CD4-positive, CD25-positive, alpha-beta regulatory T cell (primary cell): ENCODE measurements around the gene CHRND. TPM values are rescaled to one million over a fixed set of nuclear protein-coding genes. Genes with fewer than 3 reads are reported as not detected.
A peak's percentile ranks its signal among the peaks of the same experiment; 100 is the strongest.

Experiments
- ATAC-seq, 2 donors: fragments of 150-1000 bp; cut with Tn5 transposase; one replicate each; pipeline ENCODE4 v1.10.0; 2021; ENCODE audit warnings: low read depth in 2 of 2, moderate number of reproducible peaks in 2 of 2, moderate library complexity in 1 of 2
- DNase-seq, 3 donors: peaks; one replicate each; pipeline versions ENCODE4 v3.0.0 to v3.0.0-alpha.2; 2012 to 2022; ENCODE audit warnings: mixed read lengths in 1 of 3
- H3K27ac ChIP-seq: one replicate; pipeline ENCODE4 v1.7.0; 2013; ENCODE audit warnings: mild to moderate bottlenecking, low read length; ENCODE audit not compliant: insufficient read depth, poor library complexity, severe bottlenecking
- H3K27me3 ChIP-seq: one replicate; pipeline ENCODE4 v1.7.0; 2013; ENCODE audit warnings: low read length; ENCODE audit not compliant: control insufficient read depth, insufficient read depth
- H3K36me3 ChIP-seq: one replicate; pipeline ENCODE4 v1.7.0; 2013; ENCODE audit warnings: mild to moderate bottlenecking, low read length, moderate library complexity; ENCODE audit not compliant: control insufficient read depth, insufficient read depth
- H3K4me1 ChIP-seq: 2 replicates; pipeline ENCODE4 v1.7.0; 2013; ENCODE audit warnings: mild to moderate bottlenecking, low read length; ENCODE audit not compliant: insufficient read depth, control insufficient read depth, poor library complexity, severe bottlenecking
- H3K4me3 ChIP-seq: one replicate; pipeline ENCODE4 v1.7.0; 2013; ENCODE audit warnings: low read depth, mild to moderate bottlenecking, low read length, moderate library complexity
- H3K9me3 ChIP-seq, 2 experiments: 1 replicate in 1 of 2; 2 replicates in 1 of 2; pipeline ENCODE4 v1.7.0; 2013; ENCODE audit warnings: low read length in 2 of 2, mild to moderate bottlenecking in 1 of 2, moderate library complexity in 1 of 2; ENCODE audit not compliant: control insufficient read depth in 2 of 2
- H3K27ac Mint-ChIP-seq, 3 donors: one replicate each; pipeline ENCODE4 v1.8.0; 2020 to 2022; ENCODE audit warnings: mild to moderate bottlenecking in 3 of 3, mixed read lengths in 3 of 3, moderate library complexity in 2 of 3
- H3K27me3 Mint-ChIP-seq: one replicate; pipeline ENCODE4 v1.8.0; 2022; ENCODE audit warnings: mild to moderate bottlenecking, mixed read lengths
- H3K36me3 Mint-ChIP-seq: one replicate; pipeline ENCODE4 v1.8.0; 2020; ENCODE audit warnings: mixed read lengths
- H3K4me1 Mint-ChIP-seq, 4 donors: one replicate each; pipeline ENCODE4 v1.8.0; 2020 to 2022; ENCODE audit warnings: mixed read lengths in 4 of 4, mild to moderate bottlenecking in 1 of 4
- H3K4me3 Mint-ChIP-seq, 4 donors: one replicate each; pipeline ENCODE4 v1.8.0; 2020 to 2022; ENCODE audit warnings: mild to moderate bottlenecking in 4 of 4, mixed read lengths in 4 of 4, moderate library complexity in 3 of 4
- H3K9me3 Mint-ChIP-seq, 7 donors: one replicate each; pipeline ENCODE4 v1.8.0; 2020 to 2022; ENCODE audit warnings: mixed read lengths in 7 of 7, mild to moderate bottlenecking in 3 of 7, moderate library complexity in 2 of 7
- polyA plus RNA-seq, 4 donors: library from polyadenylated mRNA; unstranded; fragments of 300-500 nt; fragmentation: Illumina TruSeq; gene quantifications; one replicate each; pipeline ENCODE4 v1.2.3, GENCODE V29; 2021
- total RNA-seq: library from RNA; stranded (reverse); gene quantifications from one replicate; pipeline ENCODE4 v1.2.3, GENCODE V29; 2022

CHRND gene
- total and polyA plus RNA-seq, 5 donors from 2014 or later = not detected

DNA sequence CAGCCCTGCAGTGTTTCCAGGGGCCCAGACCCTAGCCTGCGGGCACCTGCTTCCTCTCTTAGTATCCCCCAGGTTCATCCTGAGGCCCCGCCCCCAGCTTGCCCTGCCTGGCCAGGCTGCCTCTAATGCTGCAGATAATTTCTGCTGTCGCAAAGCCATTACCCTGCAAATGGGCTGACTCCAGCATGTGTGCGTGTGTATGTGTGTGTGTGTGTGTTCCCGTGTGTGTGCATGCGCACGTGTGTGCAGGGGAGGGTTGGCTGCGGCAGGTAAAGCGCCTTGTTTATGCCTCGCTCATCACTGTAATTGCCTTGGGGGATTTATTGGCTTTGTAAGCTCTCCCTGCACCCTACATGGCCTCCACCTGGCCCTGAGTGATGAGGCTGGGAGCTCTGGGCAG is 13.4 kb upstream of the CHRND start:
- H3K9me3 ChIP-seq = no peaks in the 10 kb centered on the region
- H3K27ac ChIP-seq = no peak overlapping the region
- no peak for ATAC-seq
- no peak for DNase-seq
- no peaks in the 10 kb centered on the region for H3K4me1 Mint-ChIP-seq
- H3K9me3 Mint-ChIP-seq = no peaks in the 10 kb centered on the region
- H3K4me1 ChIP-seq = no peaks in the 10 kb centered on the region
- H3K27me3 Mint-ChIP-seq = peaks cover 25% of the 10 kb centered on the region
- no peak overlapping the region for H3K4me3 ChIP-seq
- no peaks in the 10 kb centered on the region for H3K36me3 ChIP-seq
- no peaks in the 10 kb centered on the region for H3K27me3 ChIP-seq
- no peaks in the 10 kb centered on the region for H3K36me3 Mint-ChIP-seq
- no peak overlapping the region for H3K27ac Mint-ChIP-seq
- no peak overlapping the region for H3K4me3 Mint-ChIP-seq

DNA sequence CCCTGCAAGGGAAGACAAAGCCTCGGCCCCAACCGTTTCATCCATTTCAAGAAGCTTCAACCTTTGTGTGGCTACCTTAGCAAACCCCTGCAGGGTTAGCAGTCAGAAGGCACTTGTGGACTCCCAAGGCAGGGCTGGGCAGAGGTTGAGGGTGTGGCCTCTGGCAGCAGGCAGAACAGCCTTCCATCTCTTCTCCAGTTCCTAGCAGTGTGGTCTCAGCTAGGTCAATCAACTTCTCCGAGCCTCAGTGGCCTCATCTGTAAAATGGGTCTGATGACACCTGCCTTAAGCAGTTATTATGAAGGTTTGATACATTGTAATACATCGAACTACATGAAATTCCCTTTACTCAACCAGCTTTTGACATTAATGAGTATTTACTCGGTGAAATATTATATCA is 12.6 kb upstream of the CHRND start:
- Histone ChIP-seq H3K27ac (no peak overlapping the region), H3K36me3 (no peaks in the 10 kb centered on the region), H3K9me3 (no peaks in the 10 kb centered on the region), H3K4me1 (no peaks in the 10 kb centered on the region), H3K27me3 (no peaks in the 10 kb centered on the region), H3K4me3 (no peak overlapping the region)
- Mint-ChIP-seq H3K9me3 (no peaks in the 10 kb centered on the region), H3K4me1 (no peaks in the 10 kb centered on the region), H3K4me3 (no peak overlapping the region), H3K27me3 (peaks cover 25% of the 10 kb centered on the region), H3K36me3 (no peaks in the 10 kb centered on the region), H3K27ac (no peak overlapping the region)
- no peak for DNase-seq
- no peak for ATAC-seq

DNA sequence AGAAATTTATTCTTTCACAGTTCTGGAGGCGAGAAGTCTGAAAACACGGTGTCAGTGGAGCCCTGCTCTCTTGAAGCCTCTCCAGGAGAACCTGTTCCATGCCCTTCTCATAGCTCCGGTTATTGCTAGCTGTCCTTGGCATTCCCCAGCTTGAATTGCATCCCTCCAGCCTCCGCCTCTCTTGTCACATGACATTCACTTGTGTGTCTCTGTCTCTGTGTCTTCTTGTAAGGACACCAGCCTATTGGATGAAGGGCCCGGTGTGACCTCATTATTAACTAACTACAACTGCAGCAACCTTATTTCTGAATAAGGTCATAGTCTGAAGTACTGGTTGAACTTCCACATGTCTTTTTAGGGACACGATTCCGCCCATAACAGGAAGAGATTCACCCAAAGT is 10.3 kb upstream of the CHRND start:
- no peaks in the 10 kb centered on the region for H3K36me3 Mint-ChIP-seq

DNA sequence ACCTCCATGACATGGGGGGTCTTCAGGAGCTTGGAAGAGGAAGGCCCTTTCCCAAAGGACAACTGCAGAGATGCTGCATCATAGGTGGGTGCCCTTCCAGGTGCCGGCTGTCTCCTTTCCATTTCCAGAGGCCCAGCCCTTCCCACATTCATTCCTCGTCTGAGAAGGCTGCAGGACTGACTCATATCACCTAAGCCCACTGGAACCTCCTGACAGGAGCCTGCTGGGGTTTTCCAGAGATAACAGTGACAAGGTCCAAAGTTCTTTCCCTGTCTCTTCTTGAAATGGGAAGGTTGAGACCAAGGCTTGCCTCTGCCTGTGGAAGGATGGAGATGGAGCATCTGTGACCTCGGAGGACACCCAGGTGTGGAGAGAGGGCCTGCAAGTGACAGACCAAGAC is 9.4 kb upstream of the CHRND start:
- Histone ChIP-seq H3K4me3 (no peak overlapping the region), H3K27me3 (no peaks in the 10 kb centered on the region), H3K4me1 (no peaks in the 10 kb centered on the region), H3K27ac (no peak overlapping the region), H3K36me3 (no peaks in the 10 kb centered on the region), H3K9me3 (no peaks in the 10 kb centered on the region)
- H3K36me3 Mint-ChIP-seq = no peaks in the 10 kb centered on the region
- ATAC-seq = no peak
- DNase-seq = no peak
- H3K27ac Mint-ChIP-seq = no peak overlapping the region
- no peaks in the 10 kb centered on the region for H3K9me3 Mint-ChIP-seq
- H3K4me3 Mint-ChIP-seq = no peak overlapping the region
- H3K27me3 Mint-ChIP-seq = peaks cover 41% of the 10 kb centered on the region
- peaks cover 0 to 2% (median under 1%) of the 10 kb centered on the region in 4 donors for H3K4me1 Mint-ChIP-seq

More for the DNA sequence above, 10.3 kb upstream of the CHRND start:
- Histone ChIP-seq H3K4me1 (no peaks in the 10 kb centered on the region), H3K9me3 (no peaks in the 10 kb centered on the region), H3K27ac (no peak overlapping the region), H3K4me3 (no peak overlapping the region), H3K27me3 (no peaks in the 10 kb centered on the region), H3K36me3 (no peaks in the 10 kb centered on the region)
- no peak overlapping the region for H3K27ac Mint-ChIP-seq
- H3K4me3 Mint-ChIP-seq = no peak overlapping the region
- ATAC-seq = no peak
- peaks cover 32% of the 10 kb centered on the region for H3K27me3 Mint-ChIP-seq
- H3K9me3 Mint-ChIP-seq = no peaks in the 10 kb centered on the region
- no peaks in the 10 kb centered on the region for H3K4me1 Mint-ChIP-seq
- DNase-seq = no peak

DNA sequence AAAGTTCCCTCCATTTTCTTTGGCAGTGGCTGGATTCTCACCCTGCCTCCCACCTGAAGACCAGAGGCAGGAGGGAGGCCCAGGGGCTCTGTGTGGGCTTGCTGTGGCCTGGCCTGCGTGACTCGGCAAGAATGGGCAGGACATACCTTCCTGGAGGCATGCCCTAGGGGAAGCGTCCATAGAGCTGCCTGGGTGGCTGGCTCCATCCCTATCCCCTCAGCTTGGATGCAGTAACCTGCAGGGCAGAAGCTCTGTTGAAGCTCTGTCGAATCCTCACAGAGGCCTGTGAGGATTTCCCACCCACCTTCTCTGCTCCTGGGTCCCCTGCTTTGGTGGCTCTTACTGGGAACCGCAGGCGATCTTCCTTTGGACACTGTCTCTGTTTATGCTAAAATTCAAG is 7.1 kb upstream of the CHRND start:
- no peak overlapping the region for H3K27ac Mint-ChIP-seq
- H3K9me3 ChIP-seq = no peaks in the 10 kb centered on the region
- H3K27me3 Mint-ChIP-seq = peaks cover 44% of the 10 kb centered on the region
- no peaks in the 10 kb centered on the region for H3K36me3 ChIP-seq
- H3K9me3 Mint-ChIP-seq = no peaks in the 10 kb centered on the region
- no peak overlapping the region for H3K27ac ChIP-seq
- no peak for ATAC-seq
- H3K4me3 ChIP-seq = no peak overlapping the region
- H3K4me1 ChIP-seq = peaks cover 17% of the 10 kb centered on the region
- H3K36me3 Mint-ChIP-seq = no peaks in the 10 kb centered on the region
- no peak for DNase-seq
- peaks cover 3% of the 10 kb centered on the region for H3K27me3 ChIP-seq
- peaks cover 0 to 7% (median under 1%) of the 10 kb centered on the region in 4 donors for H3K4me1 Mint-ChIP-seq
- H3K4me3 Mint-ChIP-seq = no peak overlapping the region

DNA sequence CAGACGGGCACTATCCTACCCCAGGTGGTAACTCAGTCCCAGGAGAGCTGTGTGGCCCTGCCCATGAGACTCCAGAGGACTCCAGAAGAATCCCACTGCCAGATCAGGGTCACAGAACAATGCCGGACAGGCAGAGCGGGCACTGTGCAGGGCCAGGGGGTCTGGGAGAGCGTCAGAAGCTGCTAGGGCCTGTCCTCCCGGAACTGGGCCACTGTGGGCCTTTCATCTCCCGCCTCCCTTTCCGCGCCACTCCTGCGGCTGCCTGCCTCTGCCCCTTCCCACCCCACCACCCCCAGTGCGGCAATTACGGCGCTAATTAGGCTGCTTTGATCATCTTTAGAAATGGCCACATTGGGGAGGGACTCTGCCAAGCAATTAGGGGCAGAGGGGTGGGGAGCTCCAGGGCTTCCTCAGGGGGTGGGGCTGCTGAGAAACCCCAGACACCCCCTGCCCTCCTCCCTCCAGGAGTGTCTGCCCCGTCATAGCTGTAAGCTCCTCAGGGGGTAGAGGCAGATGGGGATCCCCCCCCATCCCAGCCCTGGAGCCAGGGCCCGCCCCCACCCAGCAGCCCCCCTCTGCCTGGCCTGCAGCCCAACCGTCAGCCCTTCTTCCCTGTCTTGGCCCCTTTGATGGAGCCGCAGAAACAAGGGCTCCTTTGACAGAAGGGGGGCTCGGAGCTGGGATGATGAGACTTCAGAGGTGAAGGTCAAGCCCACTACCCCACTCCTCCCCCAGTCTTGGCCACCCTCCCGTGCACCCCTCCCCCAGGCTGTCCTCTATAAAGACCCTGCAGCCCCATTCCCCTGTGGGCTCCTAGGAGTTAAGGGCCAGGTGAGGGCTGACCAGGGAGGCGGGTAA is 6.2 kb upstream of the CHRND start, which contains the start of gene PRSS56:
Gene PRSS56 (plus strand): TSS at position 808 of the 858 bp plus-strand sequence. CDS start 211 bp downstream, outside the sequence.
- H3K4me3 Mint-ChIP-seq = peak within 1 kb of the TSS in 1 of 4 donors; percentile 1
- ATAC-seq = no peak

DNA sequence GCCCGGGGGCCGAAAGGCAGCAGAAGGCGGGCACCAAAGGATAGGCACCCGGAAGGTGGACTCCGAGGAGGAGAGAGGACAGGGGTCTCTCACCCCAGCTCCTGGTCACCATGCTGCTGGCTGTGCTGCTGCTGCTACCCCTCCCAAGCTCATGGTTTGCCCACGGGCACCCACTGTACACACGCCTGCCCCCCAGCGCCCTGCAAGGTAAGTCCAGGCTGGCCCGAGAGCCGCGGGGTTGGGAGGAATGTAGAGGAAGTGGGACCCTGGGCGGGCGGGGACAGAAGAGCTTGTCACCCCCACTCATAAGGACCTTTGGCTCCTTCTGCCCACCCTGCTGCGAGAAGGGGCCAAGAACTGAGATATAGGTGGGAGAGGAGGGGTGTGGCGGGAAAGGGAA is 5.5 kb upstream of the CHRND start:
- Histone ChIP-seq H3K4me3 (no peak overlapping the region), H3K36me3 (no peaks in the 10 kb centered on the region), H3K9me3 (no peaks in the 10 kb centered on the region), H3K27me3 (peaks cover 3% of the 10 kb centered on the region), H3K4me1 (peaks cover 22% of the 10 kb centered on the region), H3K27ac (no peak overlapping the region)
- DNase-seq (no peak), ATAC-seq (no peak)
- H3K4me1 Mint-ChIP-seq = peaks cover 0 to 11% (median under 1%) of the 10 kb centered on the region in 4 donors
- H3K4me3 Mint-ChIP-seq = no peak overlapping the region
- H3K27me3 Mint-ChIP-seq = peaks cover 46% of the 10 kb centered on the region
- H3K9me3 Mint-ChIP-seq = no peaks in the 10 kb centered on the region
- H3K36me3 Mint-ChIP-seq = no peaks in the 10 kb centered on the region
- H3K27ac Mint-ChIP-seq = no peak overlapping the region

More for the DNA sequence above, 6.2 kb upstream of the CHRND start, which contains the start of gene PRSS56:
- no peaks in the 10 kb centered on the region for H3K9me3 ChIP-seq
- peaks cover 0 to 11% (median under 1%) of the 10 kb centered on the region in 4 donors for H3K4me1 Mint-ChIP-seq
- H3K9me3 Mint-ChIP-seq = no peaks in the 10 kb centered on the region
- no peak within 1 kb of the TSS for H3K4me3 ChIP-seq
- H3K27ac ChIP-seq = no peak within 1 kb of the TSS
- H3K36me3 ChIP-seq = no peaks in the 10 kb centered on the region
- H3K27me3 ChIP-seq = peaks cover 3% of the 10 kb centered on the region
- peaks cover 22% of the 10 kb centered on the region for H3K4me1 ChIP-seq
- H3K36me3 Mint-ChIP-seq = no peaks in the 10 kb centered on the region
- H3K27me3 Mint-ChIP-seq = peaks cover 46% of the 10 kb centered on the region
- DNase-seq = no peak
- no peak within 1 kb of the TSS for H3K27ac Mint-ChIP-seq

DNA sequence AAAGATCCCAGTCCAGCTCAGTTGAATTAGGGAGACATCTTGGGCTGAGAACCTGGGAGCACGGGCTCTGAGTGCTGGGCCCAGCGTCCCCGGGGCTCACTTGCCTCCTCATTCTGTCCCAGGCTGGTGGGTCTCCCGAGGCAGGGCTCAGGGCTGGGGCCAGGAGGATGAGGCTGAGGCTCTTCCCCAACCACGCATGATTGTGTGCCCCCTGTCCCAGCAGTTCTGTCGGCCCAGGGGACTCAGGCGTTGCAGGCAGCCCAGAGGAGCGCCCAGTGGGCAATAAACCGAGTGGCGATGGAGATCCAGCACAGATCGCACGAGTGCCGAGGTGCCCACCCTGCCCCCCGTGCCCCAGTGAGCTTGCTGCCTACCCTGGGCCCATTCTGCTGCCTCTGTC is 4.9 kb upstream of the CHRND start:
- Histone ChIP-seq H3K27me3 (peaks cover 3% of the 10 kb centered on the region), H3K36me3 (no peaks in the 10 kb centered on the region), H3K4me1 (peaks cover 22% of the 10 kb centered on the region), H3K9me3 (no peaks in the 10 kb centered on the region), H3K4me3 (no peak overlapping the region), H3K27ac (no peak overlapping the region)
- DNase-seq (no peak), ATAC-seq (no peak)
- H3K27me3 Mint-ChIP-seq = peaks cover 44% of the 10 kb centered on the region
- no peak overlapping the region for H3K27ac Mint-ChIP-seq
- no peaks in the 10 kb centered on the region for H3K36me3 Mint-ChIP-seq
- H3K4me1 Mint-ChIP-seq = peaks cover 0 to 11% (median under 1%) of the 10 kb centered on the region in 4 donors
- peak overlapping the region in 2 of 4 donors; percentile 1 to 38 for H3K4me3 Mint-ChIP-seq
- H3K9me3 Mint-ChIP-seq = no peaks in the 10 kb centered on the region
